GM12873 (cell line): ENCODE measurements around the gene DUOXA1.

Source experiments
- TF ChIP-seq, protein P1 (sequence below): IDR thresholded peaks from 2 replicates; pipeline ENCODE4 v1.5.1; 2012; ENCODE audit warnings: low read depth, mild to moderate bottlenecking, moderate library complexity, low read length, control low read depth; ENCODE audit not compliant: insufficient read depth; ENCODE audit errors: missing control alignments

The DUOXA1 gene

GRCh38 chr15:45168751-45169551 lies 39.3 kb upstream of the DUOXA1 start:
- TF ChIP-seq, protein P1, sequence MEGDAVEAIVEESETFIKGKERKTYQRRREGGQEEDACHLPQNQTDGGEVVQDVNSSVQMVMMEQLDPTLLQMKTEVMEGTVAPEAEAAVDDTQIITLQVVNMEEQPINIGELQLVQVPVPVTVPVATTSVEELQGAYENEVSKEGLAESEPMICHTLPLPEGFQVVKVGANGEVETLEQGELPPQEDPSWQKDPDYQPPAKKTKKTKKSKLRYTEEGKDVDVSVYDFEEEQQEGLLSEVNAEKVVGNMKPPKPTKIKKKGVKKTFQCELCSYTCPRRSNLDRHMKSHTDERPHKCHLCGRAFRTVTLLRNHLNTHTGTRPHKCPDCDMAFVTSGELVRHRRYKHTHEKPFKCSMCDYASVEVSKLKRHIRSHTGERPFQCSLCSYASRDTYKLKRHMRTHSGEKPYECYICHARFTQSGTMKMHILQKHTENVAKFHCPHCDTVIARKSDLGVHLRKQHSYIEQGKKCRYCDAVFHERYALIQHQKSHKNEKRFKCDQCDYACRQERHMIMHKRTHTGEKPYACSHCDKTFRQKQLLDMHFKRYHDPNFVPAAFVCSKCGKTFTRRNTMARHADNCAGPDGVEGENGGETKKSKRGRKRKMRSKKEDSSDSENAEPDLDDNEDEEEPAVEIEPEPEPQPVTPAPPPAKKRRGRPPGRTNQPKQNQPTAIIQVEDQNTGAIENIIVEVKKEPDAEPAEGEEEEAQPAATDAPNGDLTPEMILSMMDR: no peak

DNA sequence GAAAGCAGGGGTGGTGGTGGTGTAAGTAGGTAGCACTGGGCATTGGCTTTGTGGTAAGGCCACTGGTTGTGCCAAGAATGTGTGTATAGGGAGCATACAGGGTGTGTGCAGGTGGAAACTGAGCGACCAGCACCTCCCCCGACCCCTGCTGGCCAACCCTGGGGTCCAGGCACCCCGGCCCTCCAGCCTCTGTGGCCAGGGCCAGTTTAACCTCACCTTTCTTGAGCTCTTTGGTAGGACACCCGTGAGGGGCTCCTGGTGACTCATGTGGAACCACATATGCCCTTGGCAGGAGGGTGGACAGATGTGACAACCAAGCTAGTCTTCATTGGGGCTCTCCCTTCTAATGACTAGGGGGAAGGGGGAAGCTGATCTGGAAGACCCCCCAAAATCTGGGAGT lies 38.6 kb upstream of the DUOXA1 start:
- TF ChIP-seq, protein P1: no peak

DNA sequence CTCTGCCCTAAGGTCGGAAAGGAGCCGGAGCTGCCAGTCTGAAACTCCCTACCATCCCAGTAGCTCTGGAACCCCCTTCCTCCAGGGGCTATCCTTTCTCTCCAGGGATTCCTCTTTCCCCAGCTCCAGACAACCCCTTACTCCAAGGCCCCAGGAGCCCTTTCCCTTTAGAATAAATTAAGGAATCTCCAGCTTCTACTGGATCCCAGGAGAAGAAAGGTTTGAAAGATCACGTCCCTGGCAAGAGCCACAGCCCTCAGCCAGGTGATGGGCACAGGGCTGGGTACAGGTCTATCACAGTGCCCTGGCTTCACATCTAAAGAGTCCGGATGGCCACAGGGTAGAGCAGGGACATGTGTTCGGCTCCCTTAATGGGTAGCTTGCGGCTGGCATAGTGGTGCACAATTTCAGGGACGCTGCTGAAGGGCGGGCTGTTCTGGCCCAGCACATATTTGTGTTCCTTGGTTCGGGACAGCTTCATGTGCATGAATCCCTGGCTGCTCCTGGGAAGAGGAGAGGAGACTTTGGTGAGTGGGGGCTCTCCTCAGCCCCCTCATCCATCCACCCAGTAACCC lies 38.0 kb upstream of the DUOXA1 start:
- TF ChIP-seq, protein P1: no peak

- TF ChIP-seq, protein P1: peak; percentile 88
Observed at GRCh38 chr15:45166834-45167630, 37.4 kb upstream of the DUOXA1 start.

GRCh38 chr15:45165536-45165935 lies 35.9 kb upstream of the DUOXA1 start:
- TF ChIP-seq, protein P1: no peak

DNA sequence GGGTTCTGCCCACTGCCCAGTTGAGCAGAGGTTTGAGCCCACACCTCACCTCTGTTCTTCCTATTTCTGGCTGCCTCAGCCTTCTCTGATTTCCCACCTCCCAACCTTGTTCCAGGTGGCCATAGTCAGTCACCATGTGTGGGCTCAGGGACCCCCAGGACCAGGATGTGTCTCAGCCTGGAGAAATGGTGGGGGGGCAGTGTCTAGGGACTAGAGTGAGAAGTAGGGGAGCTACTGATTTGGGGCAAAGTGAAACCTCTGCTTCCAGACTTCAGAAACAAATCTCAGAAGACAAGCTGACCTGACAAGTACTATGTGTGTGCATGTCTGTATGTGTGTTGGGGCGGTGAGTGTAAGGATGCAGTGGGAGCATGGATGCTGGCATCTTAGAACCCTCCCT lies 35.2 kb upstream of the DUOXA1 start:
- TF ChIP-seq, protein P1: no peak

- TF ChIP-seq, protein P1: no peak
Observed at GRCh38 chr15:45163508-45163856, 33.8 kb upstream of the DUOXA1 start.
